Natural killer cell (primary cell): ENCODE measurements around the gene TCF7L2. TPM values are rescaled to one million over a fixed set of nuclear protein-coding genes. Genes with fewer than 3 reads are reported as not detected.

Source experiments
- ATAC-seq, 3 donors: fragments of 150-1000 bp in 2 of 3; fragments of 200-7000 bp in 1 of 3; cut with Tn5 transposase; 1 replicate in 1 of 3; 2 replicates in 2 of 3; pipeline ENCODE4 v1.10.0; 2021; ENCODE audit warnings: mild to moderate bottlenecking in 2 of 3, moderate library complexity in 2 of 3
- DNase-seq, 2 donors: peaks; one replicate each; pipeline versions ENCODE4 v3.0.0 to v3.0.0-alpha.2; 2013 to 2021; ENCODE audit warnings: mixed read lengths in 1 of 2
- H3K27ac ChIP-seq: one replicate; pipeline ENCODE4 v1.5.1; 2013; ENCODE audit warnings: mild to moderate bottlenecking, low read length
- H3K27me3 ChIP-seq: one replicate; pipeline ENCODE4 v1.6.1; 2013; ENCODE audit warnings: low read length; ENCODE audit not compliant: control insufficient read depth, insufficient read depth
- H3K36me3 ChIP-seq: one replicate; pipeline ENCODE4 v1.6.1; 2013; ENCODE audit warnings: low read length; ENCODE audit not compliant: control insufficient read depth, insufficient read depth
- H3K4me1 ChIP-seq: one replicate; pipeline ENCODE4 v1.6.1; 2013; ENCODE audit warnings: low read length; ENCODE audit not compliant: control insufficient read depth, insufficient read depth
- H3K4me3 ChIP-seq: one replicate; pipeline ENCODE4 v1.5.1; 2013; ENCODE audit warnings: low read length
- H3K9me3 ChIP-seq: one replicate; pipeline ENCODE4 v1.6.1; 2013; ENCODE audit warnings: low read length; ENCODE audit not compliant: control insufficient read depth, insufficient read depth
- H3K27ac Mint-ChIP-seq, 2 donors: one replicate each; pipeline ENCODE4 v1.8.0; 2022; ENCODE audit warnings: mild to moderate bottlenecking in 2 of 2, mixed read lengths in 2 of 2, moderate library complexity in 1 of 2
- H3K27me3 Mint-ChIP-seq, 2 donors: one replicate each; pipeline ENCODE4 v1.8.0; 2022; ENCODE audit warnings: low read depth in 2 of 2, mixed read lengths in 2 of 2
- H3K36me3 Mint-ChIP-seq: one replicate; pipeline ENCODE4 v1.8.0; 2022; ENCODE audit warnings: mixed read lengths
- H3K4me1 Mint-ChIP-seq, 2 donors: one replicate each; pipeline ENCODE4 v1.8.0; 2022; ENCODE audit warnings: mixed read lengths in 2 of 2
- H3K4me3 Mint-ChIP-seq: one replicate; pipeline ENCODE4 v1.8.0; 2022; ENCODE audit warnings: mild to moderate bottlenecking, moderate library complexity, mixed read lengths
- H3K9me3 Mint-ChIP-seq, 2 donors: one replicate each; pipeline ENCODE4 v1.8.0; 2022; ENCODE audit warnings: mixed read lengths in 2 of 2
- CTCF ChIP-seq: fragments of 200-600 bp; IDR thresholded peaks from one replicate; pipeline ENCODE4 v1.8.0; 2022; ENCODE audit warnings: antibody characterized with exemption
- WGBS: methylation state at CpG from one replicate; pipeline ENCODE4 v1.1.7; 2013; ENCODE audit warnings: missing lambda C conversion rate; ENCODE audit not compliant: insufficient coverage; 5-methylcytosine and 5-hydroxymethylcytosine counted together
- intact Hi-C: fragments of 100-400 bp; cut with micrococcal nuclease; formaldehyde crosslinking; loops from one replicate; pipeline ENCODE4 v1.14.2; 2022
- total RNA-seq, 4 donors: library from RNA; stranded (reverse); fragments of 120-200 nt in 1 of 4; gene quantifications; one replicate each; pipeline versions ENCODE4 v1.2.3 to v1.2.4, GENCODE V29; 2013 to 2022

TCF7L2 gene
- total RNA-seq, 3 donors from 2014 or later (not counting 1 experiment from before 2014, with no cell fraction given), result 10.4 to 32.7 (median 15.3) TPM

- no peak overlapping the region for H3K4me3 ChIP-seq
- H3K27me3 Mint-ChIP-seq, result peaks cover 14 to 16% of the 10 kb centered on the region in 2 donors
- ATAC-seq (no peak), DNase-seq (no peak)
- TF ChIP-seq CTCF, result no peak
- H3K4me3 Mint-ChIP-seq, result no peak overlapping the region
- no peak overlapping the region for H3K27ac ChIP-seq
- H3K27ac Mint-ChIP-seq, result no peak overlapping the region
- intact Hi-C loops, result no loop called here
- no peaks in the 10 kb centered on the region for H3K9me3 ChIP-seq
- H3K9me3 Mint-ChIP-seq, result no peaks in the 10 kb centered on the region
- peaks cover 32% of the 10 kb centered on the region for H3K4me1 ChIP-seq
- peaks cover 7% of the 10 kb centered on the region for H3K27me3 ChIP-seq
- peaks cover 35 to 43% of the 10 kb centered on the region in 2 donors for H3K4me1 Mint-ChIP-seq
- H3K36me3 Mint-ChIP-seq, result no peaks in the 10 kb centered on the region
- H3K36me3 ChIP-seq, result no peaks in the 10 kb centered on the region
- 91% methylated on average over 2 of the region's 3 CpGs for WGBS
These were observed 53.0 kb downstream of the TCF7L2 start for GRCh38 chr10:113003052-113003451.

GRCh38 chr10:113004069-113004618 lies 54.1 kb downstream of the TCF7L2 start:
- H3K9me3 Mint-ChIP-seq, result no peaks in the 10 kb centered on the region
- H3K27me3 Mint-ChIP-seq, result peaks cover 14 to 16% of the 10 kb centered on the region in 2 donors

GRCh38 chr10:113005380-113005779 lies 55.3 kb downstream of the TCF7L2 start:
- H3K27me3 Mint-ChIP-seq, result peaks cover 14 to 16% of the 10 kb centered on the region in 2 donors
- ATAC-seq, result peak; percentile 43 to 79 (median 44)
- intact Hi-C loops, result no loop called here

More at GRCh38 chr10:113004069-113004618, 54.1 kb downstream of the TCF7L2 start:
- H3K27ac ChIP-seq, result no peak overlapping the region
- intact Hi-C loops, result no loop called here
- peaks cover 7% of the 10 kb centered on the region for H3K27me3 ChIP-seq
- Mint-ChIP-seq H3K4me3 (no peak overlapping the region), H3K4me1 (peaks cover 35 to 46% of the 10 kb centered on the region in 2 donors), H3K36me3 (no peaks in the 10 kb centered on the region), H3K27ac (no peak overlapping the region)
- no peak for TF ChIP-seq CTCF
- H3K9me3 ChIP-seq, result no peaks in the 10 kb centered on the region
- H3K4me1 ChIP-seq, result peaks cover 32% of the 10 kb centered on the region
- H3K36me3 ChIP-seq, result no peaks in the 10 kb centered on the region
- no peak for ATAC-seq
- DNase-seq, result no peak
- WGBS, result 81% methylated on average over 5 of the region's 5 CpGs
- H3K4me3 ChIP-seq, result no peak overlapping the region

More at GRCh38 chr10:113005380-113005779, 55.3 kb downstream of the TCF7L2 start:
- WGBS, result 42% methylated on average over 6 of the region's 6 CpGs
- H3K36me3 Mint-ChIP-seq, result no peaks in the 10 kb centered on the region
- DNase-seq, result peak in 1 of 2 donors; percentile 29
- TF ChIP-seq CTCF, result no peak
- no peak overlapping the region for H3K4me3 Mint-ChIP-seq
- no peak overlapping the region for H3K27ac ChIP-seq
- no peaks in the 10 kb centered on the region for H3K36me3 ChIP-seq
- H3K4me1 Mint-ChIP-seq, result peaks cover 35 to 46% of the 10 kb centered on the region in 2 donors
- no peaks in the 10 kb centered on the region for H3K9me3 Mint-ChIP-seq
- H3K27ac Mint-ChIP-seq, result peak overlapping the region in 1 of 2 donors; percentile 58
- no peak overlapping the region for H3K4me3 ChIP-seq
- peaks cover 13% of the 10 kb centered on the region for H3K27me3 ChIP-seq
- peaks cover 32% of the 10 kb centered on the region for H3K4me1 ChIP-seq
- no peaks in the 10 kb centered on the region for H3K9me3 ChIP-seq
